ENCODE measurements around the gene C12orf57.
A peak's percentile ranks its signal among the peaks of the same experiment; 100 is the strongest.

DNA sequence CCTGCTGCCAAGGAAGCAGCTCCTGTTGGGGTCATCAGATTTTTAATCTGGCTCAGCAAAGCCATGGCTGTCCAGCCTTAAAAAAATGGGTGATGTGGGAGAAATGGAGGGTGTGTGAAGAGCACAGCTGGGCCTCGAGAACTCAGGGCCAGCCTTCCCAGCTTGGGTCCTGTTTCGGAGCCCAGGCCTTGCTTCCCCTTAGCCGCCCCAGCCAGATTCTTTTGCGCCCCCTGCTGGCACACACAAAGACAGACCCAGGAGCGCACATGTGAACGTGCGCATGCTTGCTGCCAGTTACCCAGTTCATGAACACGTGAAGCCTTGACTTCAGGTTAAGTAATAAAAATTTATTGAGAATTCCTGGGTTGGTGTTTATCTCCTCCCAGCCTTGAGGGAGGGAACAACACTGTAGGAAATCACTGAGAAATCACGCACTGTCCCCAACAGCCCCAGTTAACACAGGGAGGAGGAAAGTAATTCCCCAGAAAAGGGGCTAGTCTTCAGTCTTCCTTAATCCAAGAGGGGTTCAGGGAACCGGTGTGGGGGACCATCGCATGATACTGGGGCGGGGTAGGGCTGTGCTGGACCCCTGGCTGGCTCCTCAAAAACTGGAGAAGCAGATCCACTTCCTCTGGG is 21.3 kb downstream of the C12orf57 start:
- TF ChIP-seq CTCF (IDR thresholded peaks at IDR 0.05) = peak; percentile 89 to 92
- TF ChIP-seq EP300 (IDR thresholded peaks at IDR 0.05) = no peak
- no peak for TF ChIP-seq POLR2A (IDR thresholded peaks at IDR 0.05)
